Measurements from ENCODE around the gene NLRP3. TPM values are rescaled to one million over a fixed set of nuclear protein-coding genes. Genes with fewer than 3 reads are reported as not detected.
A peak's percentile ranks its signal among the peaks of the same experiment; 100 is the strongest.
"Not testable (repeated sequence)": the region's sequence is repeated elsewhere in the genome, so short reads cannot be mapped to it uniquely, and the experiment has no call there.

The NLRP3 gene
- total RNA-seq, result 1 to 10 TPM; 2.5 to 5.0 TPM
- 1 to 10 TPM; 1.9 to 3.1 TPM for polyA plus RNA-seq (ENCODE audit: insufficient read length in 2 of 2)
- long read RNA-seq, donor 1, result 0 reads
- long read RNA-seq, donor 2, result 0 reads
- long read RNA-seq, donor 3, result 0 reads
- long read RNA-seq, donor 4, result 0 reads

DNA sequence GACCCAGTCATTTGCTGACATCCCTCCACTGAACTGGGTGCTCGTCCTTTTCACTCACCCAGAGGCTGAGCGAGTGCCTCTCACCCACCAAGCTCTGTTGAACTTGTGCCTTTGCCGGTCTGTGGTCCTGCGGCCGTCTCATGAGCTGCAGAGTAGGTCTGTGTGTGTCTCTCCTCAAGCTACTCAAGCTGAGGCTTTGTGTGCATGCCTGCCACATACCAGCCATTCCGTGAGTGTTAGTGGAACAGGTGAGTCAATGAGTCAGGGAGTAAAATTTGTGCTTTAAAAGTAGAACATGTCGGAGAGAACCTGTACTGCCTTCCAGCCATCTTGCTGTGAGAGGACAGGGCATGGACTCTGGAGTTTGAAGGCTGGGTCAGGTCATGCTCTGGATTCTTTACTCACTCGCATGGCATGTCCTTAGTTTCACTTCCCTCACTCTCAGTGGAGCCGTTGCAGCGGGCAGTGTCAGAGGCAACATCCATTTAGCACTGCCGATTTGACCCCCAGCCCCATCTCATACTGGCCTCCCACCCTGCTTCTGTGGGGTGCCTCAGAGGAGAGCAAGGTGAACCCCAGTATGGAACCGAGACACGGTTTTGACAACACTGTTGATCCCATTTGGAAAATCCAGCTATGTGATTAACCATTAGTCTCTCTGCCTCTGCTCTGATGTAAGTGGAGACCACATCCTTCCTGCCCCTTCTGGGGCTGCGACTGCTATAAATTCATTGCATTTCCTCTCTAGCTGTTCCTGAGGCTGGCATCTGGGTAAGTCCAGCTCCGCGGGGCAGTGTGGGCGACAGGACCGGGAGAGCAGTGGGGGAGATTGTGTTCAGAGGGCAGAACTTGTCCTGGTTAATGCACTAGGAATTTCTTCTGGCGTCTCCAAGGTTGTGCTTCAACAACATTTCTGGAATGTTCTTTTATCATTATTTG is at the start of gene NLRP3:
Gene NLRP3, plus strand, starts transcription at position 751 of the 939 bp plus-strand sequence. CDS start 2,628 bp downstream, outside the sequence.
- H3K27ac ChIP-seq (ENCODE audit: low read depth, low read length), result no peak within 1 kb of the TSS
- H3K4me3 ChIP-seq (ENCODE audit: low read depth, low read length), result no peak within 1 kb of the TSS
- WGBS (ENCODE audit: insufficient coverage), result 84% methylated on average over 18 of the region's 19 CpGs
- H3K4me1 ChIP-seq (ENCODE audit: control insufficient read depth, insufficient read depth, low read length), result no peaks in the 10 kb centered on the region
- no peaks in the 10 kb centered on the region for H3K27me3 ChIP-seq (ENCODE audit: control insufficient read depth, insufficient read depth, low read length)
- DNase-seq (ENCODE audit: low read depth in 4 of 6, low spot score in 6 of 6), result no peak
- H3K36me3 ChIP-seq (ENCODE audit: control insufficient read depth, insufficient read depth, low read length), result no peaks in the 10 kb centered on the region
- no peaks in the 10 kb centered on the region for H3K9me3 ChIP-seq (ENCODE audit: control insufficient read depth, insufficient read depth, low read length)

DNA sequence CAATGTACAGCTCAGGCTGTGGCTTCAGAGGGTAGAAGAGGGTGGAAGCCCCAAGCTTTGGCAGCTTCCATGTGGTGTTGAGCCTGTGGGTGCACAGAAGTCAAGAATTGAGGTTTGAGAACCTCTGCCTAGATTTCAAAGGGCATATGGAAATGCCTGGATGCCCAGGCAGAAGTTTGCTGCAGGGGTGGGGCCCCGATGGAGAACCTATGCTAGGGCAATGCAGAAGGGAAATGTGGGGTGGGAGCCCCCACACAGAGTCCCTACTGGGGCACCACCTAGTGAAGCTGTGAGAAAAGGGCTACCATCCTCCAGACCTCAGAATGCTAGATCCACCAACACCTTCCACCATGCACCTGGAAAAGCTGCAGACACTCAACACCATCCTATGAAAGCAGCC is 49.6 kb upstream of the NLRP3 start:
- H3K27me3 ChIP-seq (ENCODE audit: control insufficient read depth, insufficient read depth, low read length); DNase-seq (ENCODE audit: low read depth in 4 of 6, low spot score in 6 of 6); H3K9me3 ChIP-seq (ENCODE audit: control insufficient read depth, insufficient read depth, low read length); H3K4me3 ChIP-seq (ENCODE audit: low read depth, low read length); H3K4me1 ChIP-seq (ENCODE audit: control insufficient read depth, insufficient read depth, low read length); H3K36me3 ChIP-seq (ENCODE audit: control insufficient read depth, insufficient read depth, low read length); H3K27ac ChIP-seq (ENCODE audit: low read depth, low read length): not testable (repeated sequence)
- WGBS (ENCODE audit: insufficient coverage), result no CpG with 5 or more reads among the region's 1 CpG

DNA sequence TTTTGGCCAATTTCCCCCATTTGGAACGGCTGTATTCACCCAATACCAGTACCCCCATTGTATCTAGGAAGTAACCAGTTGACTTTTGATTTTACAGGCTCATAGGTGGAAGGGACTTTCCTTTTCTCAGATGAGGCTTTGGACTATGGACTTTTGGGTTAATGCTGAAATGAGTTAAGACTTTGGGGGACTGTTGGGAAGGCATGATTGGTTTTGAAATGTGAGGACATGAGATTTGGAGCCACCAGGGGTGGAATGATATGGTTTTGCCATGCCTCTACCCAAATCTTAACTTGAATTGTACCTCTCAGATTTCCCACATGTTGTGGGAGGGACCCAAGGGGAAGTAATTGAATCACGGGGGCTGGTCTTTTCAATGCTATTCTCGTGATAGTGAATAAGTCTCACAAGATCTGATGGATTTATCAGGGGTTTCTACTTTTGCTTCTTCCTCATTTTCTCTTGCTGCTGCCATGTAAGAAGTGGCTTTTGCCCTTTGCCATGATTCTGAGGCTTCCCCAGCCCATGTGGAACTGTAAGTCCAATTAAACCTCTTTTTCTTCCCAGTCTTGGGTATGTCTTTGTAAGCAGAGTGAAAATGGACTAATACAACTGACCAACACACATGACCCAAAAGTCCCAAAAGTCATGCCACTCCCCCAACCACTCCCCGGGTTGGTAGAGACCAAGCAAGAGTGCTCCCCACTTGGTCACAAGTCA is 48.9 kb upstream of the NLRP3 start:
- no peak overlapping the region for H3K27ac ChIP-seq (ENCODE audit: low read depth, low read length)
- DNase-seq (ENCODE audit: low read depth in 4 of 6, low spot score in 6 of 6), result no peak
- no peak overlapping the region for H3K4me3 ChIP-seq (ENCODE audit: low read depth, low read length)
- WGBS (ENCODE audit: insufficient coverage), result no CpG with 5 or more reads among the region's 4 CpGs
- no peaks in the 10 kb centered on the region for H3K27me3 ChIP-seq (ENCODE audit: control insufficient read depth, insufficient read depth, low read length)
- no peaks in the 10 kb centered on the region for H3K9me3 ChIP-seq (ENCODE audit: control insufficient read depth, insufficient read depth, low read length)
- no peaks in the 10 kb centered on the region for H3K36me3 ChIP-seq (ENCODE audit: control insufficient read depth, insufficient read depth, low read length)
- H3K4me1 ChIP-seq (ENCODE audit: control insufficient read depth, insufficient read depth, low read length), result no peaks in the 10 kb centered on the region

DNA sequence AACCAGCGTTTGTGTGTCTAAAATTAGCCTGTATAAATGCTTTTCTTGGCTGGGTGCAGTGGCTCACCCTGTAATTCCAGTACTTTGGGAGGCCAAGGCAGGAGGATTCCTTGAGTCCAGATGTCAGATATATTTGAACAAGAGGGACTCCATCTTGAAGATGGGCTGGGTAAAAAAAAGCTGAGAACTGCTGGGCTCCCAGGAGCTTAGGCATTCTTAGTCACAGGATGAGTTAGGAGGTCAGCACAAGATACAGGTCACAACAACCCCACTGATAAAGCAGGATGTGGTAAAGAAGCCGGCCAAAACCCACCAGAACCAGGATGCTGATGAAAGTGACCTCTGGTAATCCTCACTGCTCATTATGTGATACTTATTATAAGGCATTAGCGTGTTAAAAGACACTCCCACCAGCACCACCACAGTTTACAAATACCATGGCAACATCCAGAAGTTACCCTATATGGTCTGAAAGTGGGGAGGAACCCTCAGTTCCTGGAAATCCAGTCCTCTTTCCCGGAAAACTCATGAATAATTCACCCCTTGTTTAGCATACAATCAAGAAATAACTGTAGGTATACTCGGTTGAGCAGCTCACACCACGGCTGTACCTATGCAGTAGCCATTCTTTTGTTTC is 48.1 kb upstream of the NLRP3 start:
- no peak for DNase-seq (ENCODE audit: low read depth in 4 of 6, low spot score in 6 of 6)
- Histone ChIP-seq H3K36me3 (ENCODE audit: control insufficient read depth, insufficient read depth, low read length) (no peaks in the 10 kb centered on the region), H3K9me3 (ENCODE audit: control insufficient read depth, insufficient read depth, low read length) (no peaks in the 10 kb centered on the region), H3K27ac (ENCODE audit: low read depth, low read length) (no peak overlapping the region), H3K27me3 (ENCODE audit: control insufficient read depth, insufficient read depth, low read length) (no peaks in the 10 kb centered on the region), H3K4me3 (ENCODE audit: low read depth, low read length) (no peak overlapping the region), H3K4me1 (ENCODE audit: control insufficient read depth, insufficient read depth, low read length) (peaks cover 5% of the 10 kb centered on the region)
- WGBS (ENCODE audit: insufficient coverage), result 28% methylated on average over 3 of the region's 6 CpGs

DNA sequence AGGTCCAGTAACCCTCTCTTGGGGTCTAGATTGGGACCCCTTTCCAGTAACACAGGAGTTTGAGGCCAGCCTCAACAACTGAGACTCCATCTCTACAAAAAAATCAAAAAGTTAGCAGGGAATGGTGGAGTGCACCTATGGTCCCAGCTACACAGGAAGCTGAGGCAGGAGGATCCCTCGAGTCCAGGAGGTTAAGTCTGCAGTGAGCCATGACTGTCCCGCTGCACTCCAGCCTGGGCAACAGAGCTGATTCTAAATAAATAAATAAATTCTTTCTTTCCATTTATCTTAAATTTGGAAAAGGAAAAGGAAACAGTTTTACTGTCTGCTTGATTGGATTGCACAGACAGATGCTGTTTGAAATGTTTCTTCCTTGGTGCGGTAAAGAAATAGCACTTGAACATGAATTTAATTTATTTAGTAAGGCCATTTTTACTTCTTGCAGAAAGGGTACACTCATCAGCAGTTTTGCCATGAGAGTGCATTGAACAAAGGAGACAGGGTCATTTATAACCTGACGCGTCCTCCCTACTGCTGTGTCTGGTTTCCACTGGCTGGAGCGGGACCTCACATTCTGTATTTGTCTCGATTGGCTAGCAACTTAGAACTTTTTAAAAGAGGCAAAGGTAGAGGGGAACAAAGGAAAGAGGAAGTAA is 47.4 kb upstream of the NLRP3 start:
- Histone ChIP-seq H3K4me3 (ENCODE audit: low read depth, low read length) (no peak overlapping the region), H3K27me3 (ENCODE audit: control insufficient read depth, insufficient read depth, low read length) (no peaks in the 10 kb centered on the region), H3K4me1 (ENCODE audit: control insufficient read depth, insufficient read depth, low read length) (peaks cover 6% of the 10 kb centered on the region), H3K36me3 (ENCODE audit: control insufficient read depth, insufficient read depth, low read length) (no peaks in the 10 kb centered on the region), H3K9me3 (ENCODE audit: control insufficient read depth, insufficient read depth, low read length) (no peaks in the 10 kb centered on the region), H3K27ac (ENCODE audit: low read depth, low read length) (no peak overlapping the region)
- DNase-seq (ENCODE audit: low read depth in 4 of 6, low spot score in 6 of 6), result peak in 1 of 6 donors; percentile 36
- WGBS (ENCODE audit: insufficient coverage), result 26% methylated on average over 3 of the region's 7 CpGs

DNA sequence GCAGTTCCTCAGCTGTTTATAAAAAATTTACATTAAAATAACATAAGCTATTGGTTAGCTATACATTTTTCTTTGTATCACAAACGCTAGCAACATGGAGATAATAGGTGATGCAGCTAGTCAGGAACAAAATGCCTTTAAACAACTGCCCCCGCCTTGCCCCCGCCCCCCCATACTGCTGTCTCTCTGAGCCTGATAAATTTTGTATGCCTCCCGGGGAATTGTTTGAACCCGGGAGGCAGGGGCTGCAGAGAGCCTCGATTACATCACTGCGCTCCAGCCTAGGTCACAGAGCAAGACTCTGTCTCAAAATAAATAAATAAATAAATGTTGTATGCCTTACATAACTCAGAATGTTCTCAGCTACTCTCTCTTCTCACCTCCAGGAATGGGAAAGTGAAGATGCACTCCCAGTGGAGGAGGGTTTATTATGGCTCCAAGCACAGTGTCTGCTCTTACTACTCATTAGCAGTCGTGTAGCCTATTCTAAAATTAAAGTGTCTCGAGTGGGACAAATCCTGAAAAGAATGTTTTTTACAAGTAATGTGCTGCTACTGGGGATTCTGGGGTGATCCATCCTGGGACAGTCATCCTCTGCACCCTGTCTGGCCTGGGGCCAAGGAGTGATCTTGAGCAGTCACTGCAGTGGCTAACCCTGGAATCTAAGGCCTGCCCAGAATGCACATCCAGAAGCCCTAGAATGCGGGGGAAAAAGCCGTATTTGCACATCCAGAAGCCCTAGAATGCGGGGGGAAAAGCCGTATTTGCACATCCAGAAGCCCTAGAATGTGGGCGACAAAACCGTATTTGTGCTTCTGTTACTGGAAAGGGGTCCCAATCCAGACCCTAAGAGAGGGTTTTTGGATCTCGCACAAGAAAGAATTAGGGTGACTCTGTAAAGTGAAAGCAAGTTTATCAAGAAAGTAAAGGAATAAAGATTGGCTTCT is 44.9 kb upstream of the NLRP3 start:
- Histone ChIP-seq H3K9me3 (ENCODE audit: control insufficient read depth, insufficient read depth, low read length) (no peaks in the 10 kb centered on the region), H3K36me3 (ENCODE audit: control insufficient read depth, insufficient read depth, low read length) (no peaks in the 10 kb centered on the region), H3K4me1 (ENCODE audit: control insufficient read depth, insufficient read depth, low read length) (peaks cover 8% of the 10 kb centered on the region), H3K27ac (ENCODE audit: low read depth, low read length) (no peak overlapping the region), H3K27me3 (ENCODE audit: control insufficient read depth, insufficient read depth, low read length) (no peaks in the 10 kb centered on the region), H3K4me3 (ENCODE audit: low read depth, low read length) (no peak overlapping the region)
- peak in 1 of 6 donors; percentile 9 for DNase-seq (ENCODE audit: low read depth in 4 of 6, low spot score in 6 of 6)
- 79% methylated on average over 9 of the region's 16 CpGs for WGBS (ENCODE audit: insufficient coverage)

DNA sequence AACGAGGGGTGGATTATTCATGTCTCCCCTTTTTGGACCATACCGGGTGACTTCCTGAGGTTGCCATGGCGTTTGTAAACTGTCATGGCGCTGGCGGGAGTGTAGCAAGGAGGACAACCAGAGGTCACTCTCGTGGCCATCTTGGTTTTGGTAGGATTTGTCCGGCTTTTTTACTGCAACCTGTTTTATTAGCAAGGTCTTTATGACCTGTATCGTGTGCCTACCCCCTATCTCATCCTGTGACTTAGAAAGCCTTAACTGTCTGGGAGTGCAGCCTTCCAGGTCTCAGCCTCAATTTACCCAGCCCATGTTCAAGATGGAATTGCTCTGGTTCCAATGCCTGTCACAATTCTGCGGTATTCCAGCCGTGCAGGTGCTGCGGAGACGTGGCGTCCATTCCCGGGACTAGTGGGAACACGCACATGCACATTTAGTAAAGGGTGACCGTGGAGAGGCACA is 44.1 kb upstream of the NLRP3 start:
- no peak overlapping the region for H3K4me3 ChIP-seq (ENCODE audit: low read depth, low read length)
- DNase-seq (ENCODE audit: low read depth in 4 of 6, low spot score in 6 of 6), result no peak
- H3K9me3 ChIP-seq (ENCODE audit: control insufficient read depth, insufficient read depth, low read length), result no peaks in the 10 kb centered on the region
- peaks cover 10% of the 10 kb centered on the region for H3K4me1 ChIP-seq (ENCODE audit: control insufficient read depth, insufficient read depth, low read length)
- H3K27me3 ChIP-seq (ENCODE audit: control insufficient read depth, insufficient read depth, low read length), result no peaks in the 10 kb centered on the region
- 82% methylated on average over 15 of the region's 16 CpGs for WGBS (ENCODE audit: insufficient coverage)
- no peaks in the 10 kb centered on the region for H3K36me3 ChIP-seq (ENCODE audit: control insufficient read depth, insufficient read depth, low read length)
- H3K27ac ChIP-seq (ENCODE audit: low read depth, low read length), result no peak overlapping the region

DNA sequence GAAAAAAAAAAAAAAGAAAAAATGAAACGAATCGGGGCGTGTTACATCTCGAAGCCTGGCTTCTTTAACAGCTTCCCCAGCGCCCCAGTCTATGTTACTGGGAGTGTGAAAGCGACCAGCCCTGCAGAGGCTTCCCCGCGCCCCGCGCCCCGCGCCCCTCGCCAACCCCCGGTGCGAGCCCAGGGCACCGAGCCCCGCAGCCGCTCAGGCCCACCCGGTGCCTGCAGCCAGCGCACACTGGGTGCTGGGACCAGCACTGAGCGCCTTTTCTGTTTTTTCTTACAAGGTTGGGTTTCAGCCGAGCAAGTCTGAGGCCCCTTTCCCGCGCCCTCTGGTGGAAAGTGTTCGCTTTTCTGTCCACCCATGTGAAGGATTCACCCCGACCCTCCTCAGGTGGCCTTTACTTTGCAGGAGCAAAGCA is 42.2 kb upstream of the NLRP3 start:
- Histone ChIP-seq H3K4me3 (ENCODE audit: low read depth, low read length) (no peak overlapping the region), H3K27me3 (ENCODE audit: control insufficient read depth, insufficient read depth, low read length) (no peaks in the 10 kb centered on the region), H3K36me3 (ENCODE audit: control insufficient read depth, insufficient read depth, low read length) (no peaks in the 10 kb centered on the region), H3K9me3 (ENCODE audit: control insufficient read depth, insufficient read depth, low read length) (no peaks in the 10 kb centered on the region), H3K4me1 (ENCODE audit: control insufficient read depth, insufficient read depth, low read length) (peaks cover 11% of the 10 kb centered on the region), H3K27ac (ENCODE audit: low read depth, low read length) (no peak overlapping the region)
- WGBS (ENCODE audit: insufficient coverage), result 28% methylated on average over 25 of the region's 26 CpGs
- peak in 2 of 6 donors; percentile 51 to 60 for DNase-seq (ENCODE audit: low read depth in 4 of 6, low spot score in 6 of 6)
